HEK293 (cell line): ENCODE measurements around the gene OR1F1.
A peak's percentile ranks its signal among the peaks of the same experiment; 100 is the strongest.

Source experiments
- EGR2 ChIP-seq: fragments of 450-650 bp; formaldehyde crosslinking; IDR thresholded peaks from 2 replicates; pipeline ENCODE4 v1.5.1; 2016; ENCODE audit warnings: low read depth, missing biosample characterization, missing genetic modification characterization
- FEZF1 ChIP-seq: fragments of 450-650 bp; formaldehyde crosslinking; IDR thresholded peaks from 2 replicates; pipeline ENCODE4 v1.5.1; 2016; ENCODE audit warnings: missing biosample characterization, missing genetic modification characterization
- GFI1B ChIP-seq: fragments of 450-650 bp; formaldehyde crosslinking; IDR thresholded peaks from 2 replicates; pipeline ENCODE4 v1.5.1; 2016; ENCODE audit warnings: missing biosample characterization, missing genetic modification characterization
- RBAK ChIP-seq: fragments of 450-650 bp; formaldehyde crosslinking; IDR thresholded peaks from 2 replicates; pipeline ENCODE4 v1.5.1; 2016; ENCODE audit warnings: missing biosample characterization, missing genetic modification characterization
- SP7 ChIP-seq: fragments of 450-650 bp; formaldehyde crosslinking; IDR thresholded peaks from 2 replicates; pipeline ENCODE4 v1.5.1; 2016; ENCODE audit warnings: missing biosample characterization, missing genetic modification characterization
- ZBTB17 ChIP-seq: fragments of 450-650 bp; formaldehyde crosslinking; IDR thresholded peaks from 2 replicates; pipeline ENCODE4 v1.5.1; 2016; ENCODE audit warnings: missing biosample characterization, missing genetic modification characterization
- ZBTB20 ChIP-seq: fragments of 450-650 bp; formaldehyde crosslinking; IDR thresholded peaks from 2 replicates; pipeline ENCODE4 v1.5.1; 2016; ENCODE audit warnings: missing biosample characterization, missing genetic modification characterization
- ZBTB8A ChIP-seq: fragments of 450-650 bp; formaldehyde crosslinking; IDR thresholded peaks from 2 replicates; pipeline ENCODE4 v1.5.1; 2016; ENCODE audit warnings: missing biosample characterization, missing genetic modification characterization
- ZNF133 ChIP-seq: fragments of 450-650 bp; formaldehyde crosslinking; IDR thresholded peaks from 2 replicates; pipeline ENCODE4 v1.5.1; 2016; ENCODE audit warnings: missing biosample characterization, missing genetic modification characterization
- ZNF146 ChIP-seq: fragments of 450-650 bp; formaldehyde crosslinking; IDR thresholded peaks from 2 replicates; pipeline ENCODE4 v1.5.1; 2016; ENCODE audit warnings: missing biosample characterization, missing genetic modification characterization
- ZNF2 ChIP-seq: fragments of 450-650 bp; formaldehyde crosslinking; IDR thresholded peaks from 2 replicates; pipeline ENCODE4 v1.5.1; 2016; ENCODE audit warnings: missing biosample characterization, missing genetic modification characterization
- ZNF202 ChIP-seq: fragments of 450-650 bp; formaldehyde crosslinking; IDR thresholded peaks from 2 replicates; pipeline ENCODE4 v1.5.1; 2016; ENCODE audit warnings: missing biosample characterization, missing genetic modification characterization, borderline replicate concordance
- ZNF214 ChIP-seq: fragments of 450-650 bp; formaldehyde crosslinking; IDR thresholded peaks from 2 replicates; pipeline ENCODE4 v1.5.1; 2017; ENCODE audit warnings: missing biosample characterization, mild to moderate bottlenecking, missing genetic modification characterization, borderline replicate concordance
- ZNF23 ChIP-seq: fragments of 450-650 bp; formaldehyde crosslinking; IDR thresholded peaks from 2 replicates; pipeline ENCODE4 v1.5.1; 2016; ENCODE audit warnings: missing biosample characterization, missing genetic modification characterization, borderline replicate concordance
- ZNF239 ChIP-seq: fragments of 450-650 bp; formaldehyde crosslinking; IDR thresholded peaks from 2 replicates; pipeline ENCODE4 v1.5.1; 2016; ENCODE audit warnings: missing biosample characterization, missing genetic modification characterization
- ZNF302 ChIP-seq: fragments of 450-650 bp; formaldehyde crosslinking; IDR thresholded peaks from 2 replicates; pipeline ENCODE4 v1.5.1; 2016; ENCODE audit warnings: missing biosample characterization, missing genetic modification characterization, low read depth
- ZNF324 ChIP-seq: fragments of 450-650 bp; formaldehyde crosslinking; IDR thresholded peaks from 2 replicates; pipeline ENCODE4 v1.5.1; 2016; ENCODE audit warnings: missing biosample characterization, missing genetic modification characterization
- ZNF335 ChIP-seq: fragments of 450-650 bp; formaldehyde crosslinking; conservative IDR thresholded peaks from 2 replicates; pipeline ENCODE4 v1.5.1; 2016; ENCODE audit warnings: missing biosample characterization, missing genetic modification characterization
- ZNF426 ChIP-seq: fragments of 450-650 bp; formaldehyde crosslinking; IDR thresholded peaks from 2 replicates; pipeline ENCODE4 v1.5.1; 2017; ENCODE audit warnings: missing biosample characterization, missing genetic modification characterization, mild to moderate bottlenecking, inconsistent platforms, moderate library complexity
- ZNF501 ChIP-seq: fragments of 450-650 bp; formaldehyde crosslinking; IDR thresholded peaks from 2 replicates; pipeline ENCODE4 v1.5.1; 2016; ENCODE audit warnings: missing biosample characterization, missing genetic modification characterization
- ZNF560 ChIP-seq: fragments of 450-650 bp; formaldehyde crosslinking; IDR thresholded peaks from 2 replicates; pipeline ENCODE4 v1.5.1; 2017; ENCODE audit warnings: missing biosample characterization, missing genetic modification characterization, borderline replicate concordance
- ZNF629 ChIP-seq: fragments of 450-650 bp; formaldehyde crosslinking; IDR thresholded peaks from 2 replicates; pipeline ENCODE4 v1.5.1; 2017; ENCODE audit warnings: missing biosample characterization, missing genetic modification characterization
- ZNF664 ChIP-seq: fragments of 450-650 bp; formaldehyde crosslinking; IDR thresholded peaks from 2 replicates; pipeline ENCODE4 v1.5.1; 2016; ENCODE audit warnings: missing biosample characterization, missing genetic modification characterization
- ZNF768 ChIP-seq: fragments of 450-650 bp; formaldehyde crosslinking; IDR thresholded peaks from 2 replicates; pipeline ENCODE4 v1.5.1; 2018; ENCODE audit warnings: missing biosample characterization, mild to moderate bottlenecking, missing genetic modification characterization
- ZNF792 ChIP-seq: fragments of 450-650 bp; formaldehyde crosslinking; IDR thresholded peaks from 2 replicates; pipeline ENCODE4 v1.5.1; 2016; ENCODE audit warnings: missing biosample characterization, missing genetic modification characterization
- ZSCAN23 ChIP-seq: fragments of 450-650 bp; formaldehyde crosslinking; IDR thresholded peaks from 2 replicates; pipeline ENCODE4 v1.5.1; 2016; ENCODE audit warnings: missing biosample characterization, missing genetic modification characterization
- ZXDB ChIP-seq: fragments of 450-650 bp; formaldehyde crosslinking; IDR thresholded peaks from 2 replicates; pipeline ENCODE4 v1.5.1; 2016; ENCODE audit warnings: missing biosample characterization, missing genetic modification characterization
- TF ChIP-seq, protein P1 (sequence below): fragments of 450-650 bp; formaldehyde crosslinking; IDR thresholded peaks from 2 replicates; pipeline ENCODE4 v1.5.1; 2017; ENCODE audit warnings: missing biosample characterization, missing genetic modification characterization
- TF ChIP-seq, protein P2 (sequence below): fragments of 450-650 bp; formaldehyde crosslinking; IDR thresholded peaks from 2 replicates; pipeline ENCODE4 v1.5.1; 2017; ENCODE audit warnings: missing biosample characterization, missing genetic modification characterization
- TF ChIP-seq, protein P3 (sequence below): fragments of 450-650 bp; formaldehyde crosslinking; IDR thresholded peaks from 2 replicates; pipeline ENCODE4 v1.5.1; 2016; ENCODE audit warnings: missing biosample characterization, missing genetic modification characterization, borderline replicate concordance
- TF ChIP-seq, protein P4 (sequence below): fragments of 450-650 bp; formaldehyde crosslinking; optimal IDR thresholded peaks from 2 replicates; pipeline ENCODE3; 2016; ENCODE audit warnings: missing biosample characterization, mild to moderate bottlenecking, missing genetic modification characterization

OR1F1 gene

DNA sequence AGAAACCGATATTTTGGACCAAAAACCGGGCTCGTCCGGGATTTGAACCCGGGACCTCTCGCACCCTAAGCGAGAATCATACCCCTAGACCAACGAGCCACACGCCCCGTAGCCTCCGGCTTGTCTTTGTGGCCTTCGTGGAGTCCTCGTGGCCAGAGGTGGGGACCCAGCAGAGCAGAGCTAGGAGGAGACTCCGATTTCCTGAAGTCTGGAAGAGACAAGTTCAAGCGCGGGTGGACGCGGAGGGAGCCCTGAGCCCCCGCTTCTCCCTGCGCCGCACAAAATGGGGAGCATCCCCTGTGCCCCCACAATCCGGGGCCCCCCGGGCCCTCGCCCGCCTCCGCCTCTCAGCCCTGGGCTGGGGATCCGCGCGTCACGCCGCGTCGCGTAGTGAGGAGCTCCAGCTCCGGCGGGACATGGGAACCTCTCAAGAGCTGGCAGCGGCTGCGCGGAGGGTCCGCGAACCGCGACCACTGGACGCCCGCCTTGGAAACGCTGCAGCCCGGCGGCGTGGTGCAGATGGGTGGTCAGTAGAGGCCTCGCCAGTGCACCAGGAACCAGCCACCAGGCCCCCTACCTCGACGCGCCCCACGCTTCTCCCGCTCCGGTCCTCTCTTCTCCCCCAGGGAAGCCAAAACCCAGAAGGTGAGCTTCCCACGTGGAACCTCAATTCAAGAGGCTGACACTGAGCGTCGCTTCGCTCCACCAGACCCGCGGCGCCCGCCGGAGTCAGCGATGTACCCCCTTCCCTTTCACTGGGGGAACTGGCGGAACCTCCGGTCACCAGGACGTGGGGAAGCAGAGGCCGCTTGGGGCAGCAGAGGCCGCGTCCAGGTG, 5.2 kb upstream of the OR1F1 start (continued):
- TF ChIP-seq, protein P1, sequence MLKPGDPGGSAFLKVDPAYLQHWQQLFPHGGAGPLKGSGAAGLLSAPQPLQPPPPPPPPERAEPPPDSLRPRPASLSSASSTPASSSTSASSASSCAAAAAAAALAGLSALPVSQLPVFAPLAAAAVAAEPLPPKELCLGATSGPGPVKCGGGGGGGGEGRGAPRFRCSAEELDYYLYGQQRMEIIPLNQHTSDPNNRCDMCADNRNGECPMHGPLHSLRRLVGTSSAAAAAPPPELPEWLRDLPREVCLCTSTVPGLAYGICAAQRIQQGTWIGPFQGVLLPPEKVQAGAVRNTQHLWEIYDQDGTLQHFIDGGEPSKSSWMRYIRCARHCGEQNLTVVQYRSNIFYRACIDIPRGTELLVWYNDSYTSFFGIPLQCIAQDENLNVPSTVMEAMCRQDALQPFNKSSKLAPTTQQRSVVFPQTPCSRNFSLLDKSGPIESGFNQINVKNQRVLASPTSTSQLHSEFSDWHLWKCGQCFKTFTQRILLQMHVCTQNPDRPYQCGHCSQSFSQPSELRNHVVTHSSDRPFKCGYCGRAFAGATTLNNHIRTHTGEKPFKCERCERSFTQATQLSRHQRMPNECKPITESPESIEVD (tag by site-specific recombination) = no peak
- TF ChIP-seq ZNF133 (tag by site-specific recombination) = no peak
- TF ChIP-seq ZNF768 (tag by site-specific recombination) = 0 out of 2 replicates have a peak, but pooled peaks have one; percentile 18
- peak; percentile 60 for TF ChIP-seq ZNF335
- no peak for TF ChIP-seq ZNF664
- TF ChIP-seq, protein P2, sequence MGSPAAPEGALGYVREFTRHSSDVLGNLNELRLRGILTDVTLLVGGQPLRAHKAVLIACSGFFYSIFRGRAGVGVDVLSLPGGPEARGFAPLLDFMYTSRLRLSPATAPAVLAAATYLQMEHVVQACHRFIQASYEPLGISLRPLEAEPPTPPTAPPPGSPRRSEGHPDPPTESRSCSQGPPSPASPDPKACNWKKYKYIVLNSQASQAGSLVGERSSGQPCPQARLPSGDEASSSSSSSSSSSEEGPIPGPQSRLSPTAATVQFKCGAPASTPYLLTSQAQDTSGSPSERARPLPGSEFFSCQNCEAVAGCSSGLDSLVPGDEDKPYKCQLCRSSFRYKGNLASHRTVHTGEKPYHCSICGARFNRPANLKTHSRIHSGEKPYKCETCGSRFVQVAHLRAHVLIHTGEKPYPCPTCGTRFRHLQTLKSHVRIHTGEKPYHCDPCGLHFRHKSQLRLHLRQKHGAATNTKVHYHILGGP = no peak
- 0 out of 2 replicates have a peak, but pooled peaks have one; percentile 29 for TF ChIP-seq GFI1B (tag by site-specific recombination)
- no peak for TF ChIP-seq ZNF202
- TF ChIP-seq, protein P3, sequence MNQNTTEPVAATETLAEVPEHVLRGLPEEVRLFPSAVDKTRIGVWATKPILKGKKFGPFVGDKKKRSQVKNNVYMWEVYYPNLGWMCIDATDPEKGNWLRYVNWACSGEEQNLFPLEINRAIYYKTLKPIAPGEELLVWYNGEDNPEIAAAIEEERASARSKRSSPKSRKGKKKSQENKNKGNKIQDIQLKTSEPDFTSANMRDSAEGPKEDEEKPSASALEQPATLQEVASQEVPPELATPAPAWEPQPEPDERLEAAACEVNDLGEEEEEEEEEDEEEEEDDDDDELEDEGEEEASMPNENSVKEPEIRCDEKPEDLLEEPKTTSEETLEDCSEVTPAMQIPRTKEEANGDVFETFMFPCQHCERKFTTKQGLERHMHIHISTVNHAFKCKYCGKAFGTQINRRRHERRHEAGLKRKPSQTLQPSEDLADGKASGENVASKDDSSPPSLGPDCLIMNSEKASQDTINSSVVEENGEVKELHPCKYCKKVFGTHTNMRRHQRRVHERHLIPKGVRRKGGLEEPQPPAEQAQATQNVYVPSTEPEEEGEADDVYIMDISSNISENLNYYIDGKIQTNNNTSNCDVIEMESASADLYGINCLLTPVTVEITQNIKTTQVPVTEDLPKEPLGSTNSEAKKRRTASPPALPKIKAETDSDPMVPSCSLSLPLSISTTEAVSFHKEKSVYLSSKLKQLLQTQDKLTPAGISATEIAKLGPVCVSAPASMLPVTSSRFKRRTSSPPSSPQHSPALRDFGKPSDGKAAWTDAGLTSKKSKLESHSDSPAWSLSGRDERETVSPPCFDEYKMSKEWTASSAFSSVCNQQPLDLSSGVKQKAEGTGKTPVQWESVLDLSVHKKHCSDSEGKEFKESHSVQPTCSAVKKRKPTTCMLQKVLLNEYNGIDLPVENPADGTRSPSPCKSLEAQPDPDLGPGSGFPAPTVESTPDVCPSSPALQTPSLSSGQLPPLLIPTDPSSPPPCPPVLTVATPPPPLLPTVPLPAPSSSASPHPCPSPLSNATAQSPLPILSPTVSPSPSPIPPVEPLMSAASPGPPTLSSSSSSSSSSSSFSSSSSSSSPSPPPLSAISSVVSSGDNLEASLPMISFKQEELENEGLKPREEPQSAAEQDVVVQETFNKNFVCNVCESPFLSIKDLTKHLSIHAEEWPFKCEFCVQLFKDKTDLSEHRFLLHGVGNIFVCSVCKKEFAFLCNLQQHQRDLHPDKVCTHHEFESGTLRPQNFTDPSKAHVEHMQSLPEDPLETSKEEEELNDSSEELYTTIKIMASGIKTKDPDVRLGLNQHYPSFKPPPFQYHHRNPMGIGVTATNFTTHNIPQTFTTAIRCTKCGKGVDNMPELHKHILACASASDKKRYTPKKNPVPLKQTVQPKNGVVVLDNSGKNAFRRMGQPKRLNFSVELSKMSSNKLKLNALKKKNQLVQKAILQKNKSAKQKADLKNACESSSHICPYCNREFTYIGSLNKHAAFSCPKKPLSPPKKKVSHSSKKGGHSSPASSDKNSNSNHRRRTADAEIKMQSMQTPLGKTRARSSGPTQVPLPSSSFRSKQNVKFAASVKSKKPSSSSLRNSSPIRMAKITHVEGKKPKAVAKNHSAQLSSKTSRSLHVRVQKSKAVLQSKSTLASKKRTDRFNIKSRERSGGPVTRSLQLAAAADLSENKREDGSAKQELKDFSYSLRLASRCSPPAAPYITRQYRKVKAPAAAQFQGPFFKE (tag by site-specific recombination) = 0 out of 2 replicates have a peak, but pooled peaks have one; percentile 19
- no peak for TF ChIP-seq ZNF302
- peak; percentile 23; the same call in 1 of the 2 replicates for TF ChIP-seq ZBTB20 (tag by site-specific recombination)
- TF ChIP-seq ZNF629 (tag by site-specific recombination) = peak; percentile 51
- peak; percentile 70 for TF ChIP-seq ZBTB8A
- no peak for TF ChIP-seq ZNF426 (tag by site-specific recombination)
- peak; percentile 56; the same call in 1 of the 2 replicates for TF ChIP-seq ZBTB17 (tag by site-specific recombination)
- 0 out of 2 replicates have a peak, but pooled peaks have one; percentile 45 for TF ChIP-seq ZNF792 (tag by site-specific recombination)
- 0 out of 2 replicates have a peak, but pooled peaks have one; percentile 53 for TF ChIP-seq ZSCAN23 (tag by site-specific recombination)
- TF ChIP-seq ZNF239 (tag by site-specific recombination) = no peak
- peak; percentile 60 for TF ChIP-seq SP7 (tag by site-specific recombination)
- TF ChIP-seq, protein P4, sequence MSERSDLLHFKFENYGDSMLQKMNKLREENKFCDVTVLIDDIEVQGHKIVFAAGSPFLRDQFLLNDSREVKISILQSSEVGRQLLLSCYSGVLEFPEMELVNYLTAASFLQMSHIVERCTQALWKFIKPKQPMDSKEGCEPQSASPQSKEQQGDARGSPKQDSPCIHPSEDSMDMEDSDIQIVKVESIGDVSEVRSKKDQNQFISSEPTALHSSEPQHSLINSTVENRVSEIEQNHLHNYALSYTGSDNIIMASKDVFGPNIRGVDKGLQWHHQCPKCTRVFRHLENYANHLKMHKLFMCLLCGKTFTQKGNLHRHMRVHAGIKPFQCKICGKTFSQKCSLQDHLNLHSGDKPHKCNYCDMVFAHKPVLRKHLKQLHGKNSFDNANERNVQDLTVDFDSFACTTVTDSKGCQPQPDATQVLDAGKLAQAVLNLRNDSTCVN (tag by site-specific recombination) = peak; percentile 69
- TF ChIP-seq ZXDB (tag by site-specific recombination) = peak; percentile 58
- no peak for TF ChIP-seq ZNF560 (tag by site-specific recombination)
- peak; percentile 20; the same call in 1 of the 2 replicates for TF ChIP-seq ZNF2 (tag by site-specific recombination)
- TF ChIP-seq ZNF23 = no peak
- TF ChIP-seq ZNF501 (tag by site-specific recombination) = 0 out of 2 replicates have a peak, but pooled peaks have one; percentile 8
- TF ChIP-seq ZNF214 (tag by site-specific recombination) = no peak
- no peak for TF ChIP-seq EGR2
- TF ChIP-seq ZNF324 = peak; percentile 79
- no peak for TF ChIP-seq RBAK (tag by site-specific recombination)
- no peak for TF ChIP-seq ZNF146
- no peak for TF ChIP-seq FEZF1 (tag by site-specific recombination)
